Peyer's patch (tissue), 4 donors: ENCODE results near the gene AHCYL2. TPM values are rescaled to one million over a fixed set of nuclear protein-coding genes. Genes with fewer than 3 reads are reported as not detected.
"Not testable (repeated sequence)": the region's sequence is repeated elsewhere in the genome, so short reads cannot be mapped to it uniquely, and the experiment has no call there.

Experiments
- DNase-seq, 3 donors: peaks; one replicate each; pipeline ENCODE4 v3.0.0-alpha.2; 2017 to 2019
- H3K27ac ChIP-seq, 4 donors: fragments of 200-600 bp; sonication (generic); one replicate each; pipeline ENCODE4 v1.5.1; 2016 to 2019
- H3K27me3 ChIP-seq, 2 donors: fragments of 200-600 bp; sonication (generic); one replicate each; pipeline ENCODE4 v1.5.1; 2019
- H3K36me3 ChIP-seq, 3 donors: fragments of 200-600 bp; sonication (generic); one replicate each; pipeline ENCODE4 v1.5.1; 2016 to 2019
- H3K4me1 ChIP-seq, 4 donors: fragments of 200-600 bp; sonication (generic); one replicate each; pipeline ENCODE4 v1.5.1; 2016 to 2019
- H3K4me3 ChIP-seq, 4 donors: fragments of 200-600 bp; sonication (generic); 1 replicate in 3 of 4; 2 replicates in 1 of 4; pipeline ENCODE4 v1.5.1; 2016 to 2019; ENCODE audit warnings: mild to moderate bottlenecking in 1 of 4
- H3K9me3 ChIP-seq, 4 donors: fragments of 200-600 bp; sonication (generic); one replicate each; pipeline ENCODE4 v1.5.1; 2016 to 2019; ENCODE audit warnings: mild to moderate bottlenecking in 1 of 4
- CTCF ChIP-seq, 6 experiments: fragments of 450-650 bp in 4 of 6; fragments of 200-600 bp in 2 of 6; sonication (generic) in 1 of 6; IDR thresholded peaks; one replicate each; pipeline ENCODE4 v1.5.1; 2017 to 2019; ENCODE audit warnings: antibody characterized with exemption in 6 of 6, mild to moderate bottlenecking in 3 of 6, moderate library complexity in 1 of 6
- POLR2A ChIP-seq, 2 donors: fragments of 450-650 bp; IDR thresholded peaks; one replicate each; pipeline ENCODE4 v1.5.1; 2017; ENCODE audit warnings: antibody characterized with exemption in 2 of 2, mild to moderate bottlenecking in 2 of 2, moderate library complexity in 2 of 2
- total RNA-seq, 4 donors: library from RNA; depleted of rRNA; stranded (reverse); fragments of >200 nt; gene quantifications; one replicate each; pipeline ENCODE4 v1.1.0, GENCODE V29; 2016

AHCYL2 gene
- total RNA-seq, 4 donors from 2014 or later, result 37.1 to 186 (median 60.0) TPM

- no peak for TF ChIP-seq POLR2A (IDR thresholded peaks at IDR 0.05)
- TF ChIP-seq CTCF (IDR thresholded peaks at IDR 0.05), result no peak
- H3K27me3 ChIP-seq, result no peaks in the 10 kb centered on the region
- H3K4me1 ChIP-seq, result no peaks in the 10 kb centered on the region
- H3K9me3 ChIP-seq, result no peaks in the 10 kb centered on the region
- H3K4me3 ChIP-seq, result no peak overlapping the region
- H3K27ac ChIP-seq, result no peak overlapping the region
- DNase-seq, result no peak
- no peaks in the 10 kb centered on the region for H3K36me3 ChIP-seq
Measured at GRCh38 chr7:129245533-129245932, 20.7 kb downstream of the AHCYL2 start.

- Histone ChIP-seq H3K9me3 (no peaks in the 10 kb centered on the region), H3K4me1 (no peaks in the 10 kb centered on the region), H3K36me3 (no peaks in the 10 kb centered on the region), H3K27me3 (no peaks in the 10 kb centered on the region), H3K4me3 (no peak overlapping the region), H3K27ac (no peak overlapping the region)
- TF ChIP-seq CTCF (IDR thresholded peaks at IDR 0.05) (no peak), POLR2A (IDR thresholded peaks at IDR 0.05) (no peak)
- no peak for DNase-seq
Measured at GRCh38 chr7:129247087-129247486, 22.3 kb downstream of the AHCYL2 start.

- Histone ChIP-seq H3K4me1 (no peaks in the 10 kb centered on the region), H3K9me3 (no peaks in the 10 kb centered on the region), H3K27ac (no peak overlapping the region), H3K27me3 (no peaks in the 10 kb centered on the region), H3K4me3 (no peak overlapping the region), H3K36me3 (no peaks in the 10 kb centered on the region)
- TF ChIP-seq POLR2A (IDR thresholded peaks at IDR 0.05) (no peak), CTCF (IDR thresholded peaks at IDR 0.05) (no peak)
- DNase-seq, result no peak
Measured at GRCh38 chr7:129252128-129252527, 27.3 kb downstream of the AHCYL2 start.

- H3K27ac ChIP-seq, DNase-seq, H3K4me1 ChIP-seq, H3K27me3 ChIP-seq, H3K36me3 ChIP-seq, H3K4me3 ChIP-seq, H3K9me3 ChIP-seq: not testable (repeated sequence)
Measured at GRCh38 chr7:129252603-129253002, 27.8 kb downstream of the AHCYL2 start.

- H3K27me3 ChIP-seq, result no peaks in the 10 kb centered on the region
- TF ChIP-seq CTCF (IDR thresholded peaks at IDR 0.05), result no peak
- TF ChIP-seq POLR2A (IDR thresholded peaks at IDR 0.05), result no peak
- H3K27ac ChIP-seq, result no peak overlapping the region
Measured at GRCh38 chr7:129255800-129256199, 31.0 kb downstream of the AHCYL2 start.

GRCh38 chr7:129256221-129256620, 31.4 kb downstream of the AHCYL2 start:
- Histone ChIP-seq H3K36me3 (no peaks in the 10 kb centered on the region), H3K27ac (no peak overlapping the region), H3K4me3 (no peak overlapping the region), H3K27me3 (no peaks in the 10 kb centered on the region), H3K9me3 (no peaks in the 10 kb centered on the region), H3K4me1 (no peaks in the 10 kb centered on the region)
- DNase-seq, result no peak
- TF ChIP-seq POLR2A (IDR thresholded peaks at IDR 0.05) (no peak), CTCF (IDR thresholded peaks at IDR 0.05) (no peak)

More at GRCh38 chr7:129255800-129256199, 31.0 kb downstream of the AHCYL2 start:
- DNase-seq, result no peak
- no peaks in the 10 kb centered on the region for H3K9me3 ChIP-seq
- H3K36me3 ChIP-seq, result no peaks in the 10 kb centered on the region
- no peak overlapping the region for H3K4me3 ChIP-seq
- no peaks in the 10 kb centered on the region for H3K4me1 ChIP-seq
